Fibroblast of skin of right biceps (primary cell): ENCODE results near the gene TAMM41.
"Not testable (repeated sequence)": the region's sequence is repeated elsewhere in the genome, so short reads cannot be mapped to it uniquely, and the experiment has no call there.

Experiments used
- DNase-seq: peaks from one replicate; pipeline ENCODE4 v3.0.0-alpha.2; 2013

TAMM41 gene

DNA sequence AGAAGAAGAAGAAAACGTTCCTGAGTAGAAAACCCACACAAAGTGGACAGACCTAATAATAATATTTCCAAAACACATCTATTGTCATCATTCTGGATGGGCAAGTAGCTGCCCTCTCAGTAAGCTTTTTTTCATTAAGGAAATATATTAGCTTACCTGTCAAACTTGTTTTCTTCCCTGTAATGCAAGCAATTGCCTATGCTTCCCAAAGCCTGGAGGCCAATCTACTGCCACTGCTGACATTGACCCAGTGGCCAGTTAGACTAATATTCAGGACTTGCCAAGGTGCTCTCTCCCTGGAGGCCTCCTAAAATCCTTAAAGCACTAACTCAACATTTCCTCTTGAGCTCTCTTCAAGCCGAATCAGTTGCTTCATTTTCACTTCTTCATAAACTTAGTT is 86.7 kb downstream of the TAMM41 start:
- DNase-seq = no peak

DNA sequence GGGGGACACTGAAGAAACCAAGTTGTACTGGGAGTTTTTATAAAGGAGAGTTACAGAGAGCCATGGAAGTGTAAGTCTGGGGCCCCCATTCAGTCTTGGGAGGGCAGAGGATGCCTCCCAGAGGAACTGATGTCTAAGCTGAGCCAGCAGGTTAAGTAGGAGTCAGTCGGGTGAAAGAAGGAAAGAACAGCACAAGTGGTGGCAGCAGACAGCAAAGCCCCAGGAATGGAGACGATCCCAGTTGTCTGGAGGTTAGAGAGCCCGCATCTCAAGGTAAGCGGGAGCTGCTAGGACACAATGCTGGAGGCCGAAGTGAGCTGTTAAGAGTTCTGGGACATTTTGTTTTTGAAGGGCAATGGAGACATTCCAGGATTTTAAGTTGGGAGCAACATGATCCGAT is 88.8 kb downstream of the TAMM41 start:
- DNase-seq = no peak

DNA sequence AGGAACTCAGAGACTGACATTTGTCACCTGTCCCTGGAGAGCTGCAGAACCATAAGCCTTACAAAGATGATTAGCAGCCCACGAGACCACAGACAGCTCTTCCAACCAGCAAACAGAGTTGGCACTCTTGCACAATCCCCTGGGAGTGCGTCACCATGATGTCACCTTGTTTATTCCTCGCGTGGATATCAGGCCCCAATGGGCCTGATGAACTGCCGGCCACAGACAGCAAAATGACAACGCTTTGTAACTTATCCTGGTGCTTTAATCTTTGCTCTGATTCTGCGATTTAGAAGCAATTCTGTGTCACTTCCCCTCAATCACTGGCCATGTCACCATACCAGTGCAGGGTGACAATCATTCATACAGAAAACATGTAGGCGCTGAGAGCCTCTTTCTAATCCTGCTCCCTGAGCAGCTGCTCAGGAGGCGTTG is 89.2 kb downstream of the TAMM41 start:
- peak; percentile 20 for DNase-seq

DNA sequence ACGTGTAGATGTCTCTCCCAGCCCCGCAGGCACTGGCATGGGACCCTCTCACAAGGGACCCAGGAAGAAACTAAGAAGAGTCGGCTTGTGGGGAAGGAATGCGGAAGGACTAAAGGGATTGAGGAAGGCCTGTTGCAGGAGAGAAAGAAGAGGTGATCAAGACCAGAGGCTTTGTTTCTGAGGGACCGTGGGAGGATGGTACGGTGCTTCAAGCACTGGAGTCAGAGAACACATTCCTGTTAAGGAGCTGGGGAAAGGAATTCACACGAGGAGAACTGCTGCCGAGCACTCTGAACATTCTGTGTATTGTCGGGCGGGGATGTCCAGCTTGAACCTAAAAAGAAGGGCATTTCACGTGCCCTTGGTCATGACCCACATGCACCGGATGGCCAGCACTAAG is 91.4 kb downstream of the TAMM41 start:
- DNase-seq = no peak

DNA sequence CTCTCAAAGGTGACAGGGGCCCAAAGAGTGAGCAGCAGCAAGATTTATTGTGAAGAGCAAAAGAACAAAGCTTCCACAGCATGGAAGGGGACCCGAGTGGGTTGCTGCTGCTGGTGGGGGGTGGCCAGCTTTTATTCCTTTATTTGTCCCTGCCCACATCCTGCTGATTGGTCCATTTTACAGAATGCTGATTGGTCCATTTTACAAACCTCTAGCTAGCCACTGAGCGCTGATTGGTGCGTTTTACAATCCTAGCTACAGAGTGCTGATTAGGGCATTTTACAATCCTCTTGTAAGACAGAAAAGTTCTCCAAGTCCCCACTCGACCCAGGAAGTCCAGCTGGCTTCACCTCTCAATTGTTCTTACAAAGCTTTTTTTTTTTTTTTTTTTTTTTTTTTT is 94.4 kb downstream of the TAMM41 start:
- not testable (repeated sequence) for DNase-seq

DNA sequence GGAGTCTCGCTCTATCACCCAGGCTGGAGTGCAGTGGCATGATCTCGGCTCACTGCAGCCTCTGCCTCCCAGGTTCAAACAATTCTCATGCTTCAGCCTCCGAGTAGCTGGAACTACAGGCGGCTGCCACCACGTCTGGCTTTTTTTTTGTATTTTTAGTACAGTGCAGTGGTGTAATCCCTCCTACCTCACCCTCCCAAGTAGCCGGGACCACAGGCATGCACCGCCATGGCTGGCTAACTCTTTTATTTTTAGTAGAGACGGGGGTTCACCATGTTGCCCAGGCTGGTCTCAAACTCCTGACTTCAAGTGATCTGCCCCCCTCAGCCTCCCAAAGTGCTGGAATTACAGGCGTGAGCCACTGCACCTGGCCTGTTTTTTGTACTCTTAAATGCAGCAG is 98.4 kb downstream of the TAMM41 start:
- DNase-seq = peak; percentile 14
